ENCODE measurements around the gene A4GALT.
"Not testable (repeated sequence)": the region's sequence is repeated elsewhere in the genome, so short reads cannot be mapped to it uniquely, and the experiment has no call there.

A4GALT gene

GRCh38 chr22:42720263-42721044 lies at the start of gene A4GALT:
Gene A4GALT, minus strand, starts transcription at chr22:42720870. Its CDS starts 26,919 bp downstream, at chr22:42693951.
- in situ Hi-C loops (cut with MboI; ENCODE audit: low sequenced_read_pairs): no loop called here

GRCh38 chr22:42770448-42770726 lies 49.7 kb upstream of the A4GALT start:
- in situ Hi-C loops (cut with MboI; ENCODE audit: low sequenced_read_pairs): no loop called here

GRCh38 chr22:42769574-42770447 lies 49.1 kb upstream of the A4GALT start:
- in situ Hi-C loops (cut with MboI; ENCODE audit: low sequenced_read_pairs): no loop called here

GRCh38 chr22:42769238-42769573 lies 48.5 kb upstream of the A4GALT start:
- in situ Hi-C loops (cut with MboI; ENCODE audit: low sequenced_read_pairs): no loop called here

GRCh38 chr22:42768385-42769035 lies 47.8 kb upstream of the A4GALT start:
- in situ Hi-C loops (cut with MboI; ENCODE audit: low sequenced_read_pairs): no loop called here

- in situ Hi-C loops (cut with MboI; ENCODE audit: low sequenced_read_pairs): no loop called here
Measured at GRCh38 chr22:42766860-42767259, 46.2 kb upstream of the A4GALT start.

GRCh38 chr22:42764895-42765363 lies 44.3 kb upstream of the A4GALT start:
- in situ Hi-C loops (cut with MboI; ENCODE audit: low sequenced_read_pairs): no loop called here

GRCh38 chr22:42763965-42764480 lies 43.4 kb upstream of the A4GALT start:
- in situ Hi-C loops (cut with MboI; ENCODE audit: low sequenced_read_pairs): no loop called here

- in situ Hi-C loops (cut with MboI; ENCODE audit: low sequenced_read_pairs): no loop called here
Measured at GRCh38 chr22:42760806-42761565, 40.3 kb upstream of the A4GALT start.

- in situ Hi-C loops (cut with MboI; ENCODE audit: low sequenced_read_pairs): no loop called here
Measured at GRCh38 chr22:42758931-42759629, 38.4 kb upstream of the A4GALT start.

GRCh38 chr22:42755553-42755952 lies 34.9 kb upstream of the A4GALT start:
- in situ Hi-C loops (cut with MboI; ENCODE audit: low sequenced_read_pairs): not testable (repeated sequence)

GRCh38 chr22:42755121-42755520 lies 34.5 kb upstream of the A4GALT start:
- in situ Hi-C loops (cut with MboI; ENCODE audit: low sequenced_read_pairs): not testable (repeated sequence)

GRCh38 chr22:42754658-42755057 lies 34.0 kb upstream of the A4GALT start:
- in situ Hi-C loops (cut with MboI; ENCODE audit: low sequenced_read_pairs): no loop called here

GRCh38 chr22:42752912-42753311 lies 32.2 kb upstream of the A4GALT start:
- in situ Hi-C loops (cut with MboI; ENCODE audit: low sequenced_read_pairs): no loop called here

- in situ Hi-C loops (cut with MboI; ENCODE audit: low sequenced_read_pairs): no loop called here
Measured at GRCh38 chr22:42752230-42752746, 31.6 kb upstream of the A4GALT start.

GRCh38 chr22:42750421-42750820 lies 29.8 kb upstream of the A4GALT start:
- in situ Hi-C loops (cut with MboI; ENCODE audit: low sequenced_read_pairs): not testable (repeated sequence)

GRCh38 chr22:42747701-42748513 lies 27.2 kb upstream of the A4GALT start:
- in situ Hi-C loops (cut with MboI; ENCODE audit: low sequenced_read_pairs): no loop called here

GRCh38 chr22:42745118-42745517 lies 24.4 kb upstream of the A4GALT start:
- in situ Hi-C loops (cut with MboI; ENCODE audit: low sequenced_read_pairs): no loop called here

GRCh38 chr22:42743501-42743991 lies 22.9 kb upstream of the A4GALT start:
- in situ Hi-C loops (cut with MboI; ENCODE audit: low sequenced_read_pairs): no loop called here

Measured in HL-60/S4 treated with phorbol 12-myristate 13-acetate at 8.2 ng/mL for 4 days and 3 days (cell line).